GM21367 (cell line): Measurements from ENCODE around the gene COMTD1.
"Not testable (repeated sequence)": the region's sequence is repeated elsewhere in the genome, so short reads cannot be mapped to it uniquely, and the experiment has no call there.

Experiments used
- ATAC-seq: cut with Tn5 transposase; IDR thresholded peaks from one replicate; pipeline ENCODE4 v1.9.1; 2021; ENCODE audit not compliant: unreplicated experiment

The COMTD1 gene

DNA sequence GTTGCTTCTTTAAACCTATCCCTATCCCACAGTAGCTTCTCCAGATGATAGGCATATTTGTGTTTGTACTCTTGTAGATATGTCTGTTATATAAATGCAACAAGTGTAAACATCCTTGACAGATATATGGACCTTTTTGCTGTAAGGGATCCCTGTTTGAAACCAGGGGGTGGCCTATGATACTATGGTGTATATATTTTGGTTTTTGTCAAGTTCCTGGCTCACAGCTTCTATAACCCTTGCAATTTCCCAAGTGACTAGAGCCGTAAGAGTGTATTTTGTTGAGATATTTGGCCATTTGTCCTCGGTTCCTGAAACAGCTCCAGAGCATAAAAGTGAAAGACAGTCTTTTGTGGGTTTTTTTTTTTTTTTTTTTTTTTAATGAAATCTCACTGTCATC lies 9.7 kb downstream of the COMTD1 start:
- ATAC-seq, result no peak

DNA sequence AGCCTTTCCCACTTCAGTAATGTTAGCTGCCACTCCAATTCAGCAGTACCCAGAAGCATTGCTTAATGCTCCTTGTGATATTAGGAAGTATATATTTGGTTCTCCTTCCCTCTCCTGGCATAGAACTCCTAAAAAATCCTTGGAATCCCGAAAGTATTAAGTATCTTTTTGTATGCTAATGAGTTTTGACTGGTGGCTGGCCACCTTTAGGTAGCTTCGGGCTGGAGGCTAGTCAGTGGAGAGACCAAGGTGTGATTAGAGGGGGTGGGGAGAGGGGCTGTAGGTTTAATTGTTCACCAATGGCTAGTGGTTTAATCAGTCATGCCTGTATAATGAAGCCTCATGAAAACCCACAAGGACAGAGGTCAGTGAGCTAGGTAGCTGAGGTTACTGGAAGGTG lies 12.2 kb downstream of the COMTD1 start:
- ATAC-seq, result no peak

DNA sequence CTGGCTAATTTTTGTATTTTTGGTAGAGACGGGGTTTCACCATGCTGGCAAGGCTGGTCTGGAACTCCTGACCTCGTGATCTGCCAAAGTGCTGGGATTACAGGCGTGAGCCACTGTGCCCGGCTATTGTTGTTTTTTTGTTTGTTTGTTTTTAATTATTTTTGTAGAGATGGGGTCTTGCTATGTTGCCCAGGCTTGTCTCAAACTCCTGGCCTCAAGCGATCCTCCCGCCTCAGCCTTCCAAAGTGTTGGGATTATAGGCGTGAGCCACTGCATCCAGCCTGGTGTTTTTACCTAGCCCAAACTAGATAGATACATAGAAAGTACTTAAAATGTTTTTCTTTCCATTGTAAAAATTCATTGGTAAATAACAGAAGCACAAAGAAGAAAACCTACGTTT lies 14.3 kb downstream of the COMTD1 start:
- ATAC-seq, result not testable (repeated sequence)

DNA sequence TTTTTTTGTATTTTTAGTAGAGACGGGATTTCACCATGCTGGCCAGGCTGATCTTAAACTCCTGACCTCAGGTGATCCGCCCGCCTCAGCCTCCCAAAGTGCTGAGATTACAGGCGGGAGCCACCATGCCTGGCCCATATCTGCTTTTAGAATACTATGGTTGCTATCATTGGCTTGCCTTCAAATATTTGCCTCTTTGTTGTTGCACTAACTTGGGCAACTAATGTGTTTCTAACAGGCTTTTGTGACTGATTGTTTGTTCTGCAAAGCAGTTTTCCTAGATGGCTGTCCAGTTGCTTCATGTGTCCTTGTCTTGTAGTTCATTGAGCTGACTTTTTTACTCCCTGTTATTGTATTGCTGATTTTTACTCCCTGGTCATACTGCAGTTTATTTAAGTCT lies 15.5 kb downstream of the COMTD1 start:
- ATAC-seq, result no peak

DNA sequence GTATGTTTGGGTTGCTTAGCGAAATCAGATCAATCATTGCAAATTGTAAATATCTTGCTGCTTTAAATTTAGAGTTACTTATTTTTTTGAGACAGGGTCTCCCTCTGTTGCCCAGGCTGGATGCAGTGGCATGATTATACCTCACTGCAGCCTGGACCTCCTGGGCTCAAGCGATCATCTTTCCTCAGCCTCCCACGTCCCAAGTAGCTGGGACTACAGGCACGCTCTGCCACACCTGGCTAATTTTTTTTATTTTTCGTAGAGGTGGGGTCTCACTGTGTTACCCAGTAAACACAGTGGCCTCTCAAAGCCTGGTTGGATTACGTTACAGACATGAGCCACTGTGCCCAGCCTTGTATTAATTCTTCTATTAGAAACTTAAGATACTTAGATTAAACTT lies 23.4 kb downstream of the COMTD1 start:
- no peak for ATAC-seq

DNA sequence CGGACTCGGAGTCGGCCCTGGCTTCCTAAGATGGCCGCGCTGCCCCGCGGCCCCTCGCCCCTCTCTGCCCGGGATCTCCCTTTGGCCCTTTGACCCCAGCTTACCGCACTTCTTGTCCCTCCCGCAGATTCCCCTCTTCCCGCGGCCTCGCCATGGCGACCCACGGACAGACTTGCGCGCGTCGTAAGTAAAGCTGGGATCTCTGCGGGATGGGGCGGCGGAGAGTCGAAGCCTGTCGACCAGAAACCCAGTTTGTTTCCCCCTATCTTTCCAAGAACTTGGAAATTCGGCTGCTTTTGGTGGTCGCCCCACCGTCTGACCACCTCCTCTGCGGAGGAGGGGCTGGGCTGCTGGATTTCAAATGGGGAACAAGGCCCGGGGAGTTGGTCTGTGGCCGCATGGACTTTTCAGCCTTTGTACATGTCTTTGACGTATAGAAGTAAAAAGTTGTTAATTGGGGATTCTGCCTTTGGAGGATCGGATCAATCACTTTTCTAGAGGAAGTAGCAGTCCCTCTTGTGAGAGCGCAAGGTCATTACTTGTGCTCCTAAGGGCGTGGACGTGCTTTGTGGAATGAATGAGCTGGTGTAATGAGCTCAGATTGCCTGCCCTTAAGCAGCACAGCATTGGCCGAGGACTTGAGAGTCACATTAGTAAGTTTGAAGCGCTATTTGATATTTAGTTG lies 24.6 kb downstream of the COMTD1 start:
- ATAC-seq, result no peak

DNA sequence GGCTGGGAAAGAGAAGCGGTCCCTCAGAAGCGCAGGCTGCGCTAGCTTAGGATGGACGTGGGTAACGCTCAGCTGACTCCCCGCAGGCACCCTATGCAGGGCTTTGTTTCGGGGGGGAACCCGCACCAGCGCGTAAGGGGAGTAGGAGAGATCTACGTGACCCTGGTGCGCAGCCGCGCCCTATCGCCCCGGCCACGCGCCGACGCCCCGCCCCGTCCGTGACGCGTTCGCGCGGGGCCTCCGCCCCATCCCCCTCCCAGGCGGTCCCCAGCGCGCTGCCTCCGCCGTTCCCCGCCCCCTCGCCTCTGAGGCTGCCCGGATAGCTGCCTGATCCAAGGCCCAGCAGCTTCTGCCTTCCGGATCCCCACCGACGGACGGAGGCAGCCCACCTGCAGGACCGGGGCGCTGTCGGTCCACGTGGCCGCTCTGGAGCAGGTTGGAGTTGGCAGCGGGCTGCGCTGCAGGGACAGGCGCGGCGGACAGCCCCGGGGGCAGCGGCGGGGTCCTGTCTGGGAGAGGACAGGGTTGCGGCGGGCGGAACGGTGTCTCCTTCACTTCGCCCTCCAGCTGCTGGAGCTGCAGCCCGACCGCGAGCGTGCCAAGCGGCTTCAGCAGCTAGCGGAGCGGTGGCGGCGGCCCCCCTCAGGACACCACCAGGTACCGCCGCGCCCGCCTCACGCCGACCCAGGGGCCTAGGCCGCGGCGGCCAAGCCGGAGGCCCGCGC lies 25.3 kb downstream of the COMTD1 start, which contains the start of gene VDAC2:
Gene VDAC2 (plus strand): TSS at position 515 of the 725 bp plus-strand sequence. CDS start 363 bp downstream, outside the sequence.
- peak; percentile 75 for ATAC-seq

DNA sequence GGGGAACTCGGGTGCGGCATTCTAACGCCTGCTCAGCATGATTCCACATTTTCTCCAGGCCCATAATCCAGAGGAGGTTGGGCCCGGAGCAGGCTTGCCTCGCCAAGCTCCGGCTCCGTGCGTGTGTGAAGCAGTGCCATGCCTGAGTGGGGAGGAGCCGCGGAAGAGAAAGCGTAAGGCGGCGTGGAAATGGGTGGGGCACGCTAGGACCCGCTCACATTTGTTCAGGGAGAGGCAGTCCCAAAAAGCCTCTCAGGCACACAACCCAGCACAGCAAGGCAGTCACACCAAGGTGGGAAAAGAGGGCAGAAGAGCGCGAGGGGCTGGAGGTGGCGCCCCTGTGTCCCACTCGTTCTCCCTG lies 25.9 kb downstream of the COMTD1 start:
- ATAC-seq, result peak; percentile 41

DNA sequence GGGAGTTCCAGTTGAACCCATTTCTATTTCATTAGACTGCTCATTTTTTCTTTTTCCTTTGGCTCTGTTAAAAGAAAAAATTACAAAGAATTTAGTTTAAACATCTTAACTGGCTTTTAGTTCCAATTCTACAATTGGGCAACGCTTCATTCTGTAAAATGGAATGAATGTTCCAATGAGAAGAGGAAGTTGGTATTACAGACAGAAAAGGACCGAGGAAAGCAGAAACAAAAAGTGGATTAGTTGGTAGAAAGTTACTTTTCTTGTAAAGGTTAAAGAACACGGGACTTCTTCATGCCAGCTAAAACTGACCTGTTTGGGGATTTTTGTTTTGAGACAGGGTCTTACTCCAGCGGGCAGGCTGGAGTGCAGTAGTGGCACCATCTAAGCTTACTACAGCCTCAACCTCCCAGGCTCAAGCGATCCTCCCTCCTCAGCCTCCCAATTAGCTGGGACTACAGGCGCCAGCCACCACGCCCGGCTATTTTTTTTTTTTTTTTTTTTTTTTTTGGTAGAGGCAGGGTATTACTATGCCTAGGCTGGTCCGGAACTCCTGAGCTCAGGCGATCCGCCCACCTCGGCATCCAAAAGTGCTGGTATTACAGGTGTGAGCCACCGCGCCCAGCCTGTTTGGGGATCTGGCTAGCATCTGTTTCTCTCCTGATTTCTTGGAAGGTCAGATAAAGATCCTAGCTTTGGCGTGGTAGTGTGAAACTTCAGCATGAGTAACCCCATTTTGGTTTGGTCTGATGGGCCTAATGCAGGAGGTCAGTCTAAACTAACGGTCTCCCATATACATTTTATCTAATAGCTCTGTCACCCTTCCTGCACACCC lies 26.5 kb downstream of the COMTD1 start:
- ATAC-seq, result no peak

DNA sequence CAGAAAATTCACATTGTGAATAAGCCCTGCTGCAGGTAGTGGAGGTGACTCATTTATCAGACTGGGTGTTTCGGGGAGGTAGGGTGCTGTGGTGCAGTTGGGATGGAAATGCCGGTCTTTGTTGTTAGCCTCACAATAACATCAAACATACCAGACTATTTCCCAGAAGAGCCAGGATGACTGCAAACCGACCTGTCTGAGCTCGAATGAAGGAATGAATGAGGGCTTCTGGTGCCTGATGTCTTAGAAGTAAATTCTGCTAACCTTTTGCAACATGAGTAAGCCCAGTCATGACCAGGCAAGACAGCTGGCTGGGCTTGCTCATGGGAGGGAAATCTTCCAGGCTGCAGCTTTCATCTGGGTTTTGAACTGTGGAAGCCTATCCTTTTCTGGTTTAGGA lies 27.6 kb downstream of the COMTD1 start:
- ATAC-seq, result no peak

DNA sequence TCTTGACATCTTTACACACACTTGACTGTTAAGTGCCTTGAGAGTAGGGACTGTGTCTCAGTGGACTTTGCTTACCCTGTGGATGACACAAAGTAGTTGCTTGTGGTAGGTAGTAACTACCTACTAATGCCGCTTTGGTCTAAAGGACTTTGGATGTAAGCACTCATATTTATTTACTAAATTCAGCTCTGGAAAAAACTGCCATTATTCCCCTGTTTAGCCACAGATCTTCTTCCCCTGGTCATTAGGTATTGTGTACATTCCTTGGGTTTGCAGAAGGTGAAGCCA lies 28.0 kb downstream of the COMTD1 start:
- ATAC-seq, result no peak

DNA sequence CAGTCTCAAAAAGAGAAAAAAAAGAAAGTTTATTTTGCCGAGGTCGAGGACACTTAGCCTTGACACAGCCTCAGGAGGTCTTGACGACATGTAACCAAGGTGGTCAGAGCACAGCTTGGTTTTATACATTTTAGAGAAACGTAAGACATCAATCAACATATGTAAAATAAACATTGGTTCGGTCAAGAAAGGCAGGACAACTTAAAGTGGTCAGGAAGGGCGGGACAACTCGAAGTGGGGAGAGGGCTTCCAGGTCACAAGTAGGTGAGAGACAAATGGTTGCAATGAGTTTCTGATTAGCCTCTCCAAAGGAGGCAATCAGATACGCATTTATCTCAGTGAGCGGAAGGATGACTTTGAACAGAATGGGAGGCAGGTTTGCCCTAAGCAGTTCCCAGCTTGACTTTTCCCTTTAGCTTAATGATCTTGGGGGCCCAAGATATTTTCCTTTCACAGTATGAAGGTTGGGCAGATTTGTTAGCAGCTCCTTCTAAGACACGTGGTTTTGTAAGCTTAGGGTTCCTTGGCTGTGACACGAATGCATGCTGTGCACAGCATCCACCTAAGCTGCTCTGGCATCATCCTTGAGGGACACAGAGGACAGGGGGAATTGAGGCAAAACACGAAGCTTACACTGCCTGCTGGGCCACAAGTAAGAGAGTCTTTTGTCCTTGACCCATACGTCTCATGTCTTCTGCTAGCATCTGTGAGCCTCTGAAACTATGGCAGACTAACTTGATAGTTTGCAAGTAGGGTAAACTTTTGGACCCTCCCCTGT lies 28.5 kb downstream of the COMTD1 start:
- ATAC-seq, result no peak

- ATAC-seq, result not testable (repeated sequence)
Observed at GRCh38 chr10:75206638-75207037, 29.1 kb downstream of the COMTD1 start.

DNA sequence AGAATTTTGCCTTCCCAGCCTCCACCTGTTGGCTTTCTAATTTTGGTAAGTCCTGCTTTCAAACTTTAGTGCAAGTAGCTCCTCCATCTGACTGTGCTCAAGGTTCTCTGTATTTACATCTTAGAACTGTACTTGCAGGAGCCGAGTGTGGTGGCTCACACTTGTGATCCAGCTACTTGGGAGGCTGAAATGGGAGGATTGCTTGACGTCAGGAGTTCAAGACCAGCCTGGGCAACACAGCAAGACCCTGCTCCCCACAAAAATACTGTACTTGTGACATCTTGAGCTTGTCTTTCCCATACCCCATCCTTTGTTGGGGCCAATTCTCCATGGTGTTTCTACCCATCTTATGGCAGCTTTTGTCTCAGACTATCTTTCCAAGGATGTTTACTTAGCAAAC lies 29.8 kb downstream of the COMTD1 start:
- ATAC-seq, result no peak

DNA sequence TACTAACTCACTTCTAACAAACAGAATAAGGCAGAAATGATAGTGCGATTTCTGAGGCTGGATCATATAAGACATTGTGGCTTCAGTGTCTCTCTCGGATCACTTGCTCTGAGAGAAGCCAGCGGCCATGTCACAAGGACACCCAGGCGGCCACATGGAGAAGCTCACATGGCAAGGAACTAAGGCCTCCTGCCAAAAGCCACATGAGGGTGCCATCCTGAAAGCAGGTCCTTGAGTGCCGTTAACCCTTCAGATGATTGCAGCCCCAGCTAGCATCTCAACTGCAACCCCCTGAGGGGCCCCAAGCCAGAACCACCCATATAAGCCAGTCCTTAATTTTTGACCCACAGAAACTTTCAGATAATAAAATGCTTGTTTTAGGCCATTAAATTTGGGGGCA lies 32.0 kb downstream of the COMTD1 start:
- no peak for ATAC-seq

DNA sequence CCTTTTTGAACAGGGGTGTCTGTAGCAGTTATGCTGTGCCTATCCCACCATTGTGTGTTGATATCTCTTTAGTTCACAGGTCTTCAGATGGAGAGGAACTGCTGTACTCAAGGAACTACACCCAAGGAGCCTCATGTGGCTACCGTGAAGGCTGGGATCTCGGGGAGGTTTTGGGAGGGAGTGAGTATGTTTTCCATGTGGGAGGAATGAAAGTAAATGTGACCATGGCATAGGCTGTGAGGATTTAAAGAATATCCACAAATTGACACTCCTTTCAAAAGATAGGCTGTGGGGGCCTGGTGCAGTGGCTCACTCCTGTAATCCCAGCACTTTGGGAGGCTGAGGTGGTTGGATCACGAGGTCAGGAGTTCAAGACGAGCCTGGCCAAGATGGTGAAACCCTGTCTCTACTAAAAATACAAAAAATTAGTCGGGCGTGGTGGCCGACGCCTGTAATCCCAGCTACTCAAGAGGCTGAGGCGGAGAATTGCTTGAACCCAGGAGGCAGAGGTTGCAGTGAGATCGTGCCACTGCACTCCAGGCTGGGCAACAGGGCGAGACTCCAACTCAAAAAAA lies 32.6 kb downstream of the COMTD1 start:
- not testable (repeated sequence) for ATAC-seq

DNA sequence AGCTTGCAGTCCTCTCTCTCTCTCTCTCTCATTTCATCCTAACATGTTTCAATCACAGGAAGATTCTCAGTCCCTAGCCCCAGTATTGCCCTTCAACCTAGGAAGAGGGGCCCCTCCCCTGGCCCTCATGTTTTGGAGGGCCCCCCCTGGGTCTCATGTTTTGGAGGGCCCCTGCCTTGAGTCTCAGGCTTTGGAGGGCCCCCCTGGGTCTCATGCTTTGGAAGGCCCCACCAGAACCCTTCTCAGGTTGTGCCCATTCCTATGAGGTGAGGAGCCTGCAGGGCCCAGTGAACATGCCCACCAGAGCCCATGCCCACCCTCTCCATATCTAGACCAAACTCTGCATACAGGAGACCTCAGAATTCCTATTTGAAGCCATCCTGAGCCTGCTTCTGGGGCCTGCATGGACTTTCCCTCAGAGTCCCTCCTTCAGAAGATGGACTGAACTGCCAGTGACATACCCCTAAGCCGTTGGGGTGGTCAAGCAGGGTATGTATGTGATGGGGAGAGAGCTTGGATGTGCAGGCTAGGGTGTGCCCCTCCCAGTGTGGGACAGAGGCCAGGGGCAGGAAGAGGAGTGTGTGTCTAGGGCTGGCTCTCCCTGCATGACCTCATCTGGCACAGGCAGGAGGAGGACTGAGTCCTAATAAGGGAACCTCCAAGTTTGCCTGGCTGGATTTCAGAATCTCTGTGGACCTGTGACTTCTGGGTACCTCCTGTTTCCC lies 33.3 kb downstream of the COMTD1 start:
- no peak for ATAC-seq

DNA sequence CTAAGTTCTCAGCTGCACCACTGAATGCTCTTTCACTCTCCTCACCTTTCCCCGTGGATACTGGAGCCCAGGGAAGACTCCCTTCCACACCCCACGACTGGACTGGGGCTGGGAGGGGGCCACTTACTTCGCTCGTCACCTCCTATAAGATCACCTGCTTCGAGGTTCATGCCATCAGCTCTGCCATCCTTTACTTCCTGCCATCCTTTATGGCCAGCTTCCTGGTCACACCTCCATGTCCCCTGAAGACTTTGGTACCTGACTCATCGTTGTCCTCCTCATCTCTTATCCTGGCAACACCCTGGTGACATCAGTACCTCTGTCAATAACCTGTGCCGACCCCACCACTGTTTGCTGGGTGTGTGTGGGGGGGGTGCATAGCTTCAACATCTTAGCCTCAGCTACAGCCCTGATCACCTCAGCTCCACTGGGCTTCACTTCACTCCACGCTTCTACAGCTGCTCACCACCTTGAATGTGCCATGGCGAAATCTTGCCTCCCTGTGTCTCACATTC lies 33.9 kb downstream of the COMTD1 start:
- ATAC-seq, result no peak

GRCh38 chr10:75199949-75200348 lies 35.8 kb downstream of the COMTD1 start:
- ATAC-seq, result not testable (repeated sequence)

- ATAC-seq, result no peak
Observed at GRCh38 chr10:75197906-75198305, 37.9 kb downstream of the COMTD1 start.
